Stimulated activated memory B cell treated with anti-CD40 and anti-IgM and Interleukin-4, amounts not matched to agents 10 μg/mL and 1 μg/mL and 100 μg/mL, for 72 hours (primary cell): ENCODE measurements around the gene HAS3.

Experiments used
- ATAC-seq: fragments of 150-1000 bp; cut with Tn5 transposase; 2 replicates; pipeline ENCODE4 v1.10.0; 2021
- H3K27ac Mint-ChIP-seq: one replicate; pipeline ENCODE4 v1.8.0; 2022; ENCODE audit warnings: mild to moderate bottlenecking, mixed read lengths
- H3K27me3 Mint-ChIP-seq: one replicate; pipeline ENCODE4 v1.8.0; 2022; ENCODE audit warnings: mixed read lengths
- H3K36me3 Mint-ChIP-seq: one replicate; pipeline ENCODE4 v1.8.0; 2022; ENCODE audit warnings: mixed read lengths
- H3K4me1 Mint-ChIP-seq: one replicate; pipeline ENCODE4 v1.8.0; 2022; ENCODE audit warnings: mixed read lengths
- H3K4me3 Mint-ChIP-seq: one replicate; pipeline ENCODE4 v1.8.0; 2022; ENCODE audit warnings: mild to moderate bottlenecking, moderate library complexity, mixed read lengths
- H3K9me3 Mint-ChIP-seq: one replicate; pipeline ENCODE4 v1.8.0; 2022; ENCODE audit warnings: mixed read lengths

Gene HAS3

GRCh38 chr16:69109486-69110270 is 4.2 kb downstream of the HAS3 start:
- H3K36me3 Mint-ChIP-seq = peaks cover 25% of the 10 kb centered on the region
- H3K9me3 Mint-ChIP-seq = no peaks in the 10 kb centered on the region
- peaks cover 51% of the 10 kb centered on the region for H3K27me3 Mint-ChIP-seq
- peaks cover 33% of the 10 kb centered on the region for H3K4me1 Mint-ChIP-seq
- H3K4me3 Mint-ChIP-seq = no peak overlapping the region
- no peak overlapping the region for H3K27ac Mint-ChIP-seq
- no peak for ATAC-seq

- ATAC-seq = no peak
- Mint-ChIP-seq H3K36me3 (peaks cover 30% of the 10 kb centered on the region), H3K9me3 (no peaks in the 10 kb centered on the region), H3K4me1 (peaks cover 31% of the 10 kb centered on the region), H3K27ac (no peak overlapping the region), H3K4me3 (no peak overlapping the region), H3K27me3 (peaks cover 44% of the 10 kb centered on the region)
Observed at GRCh38 chr16:69110406-69110805, 5.0 kb downstream of the HAS3 start.

GRCh38 chr16:69111216-69111875 is 5.9 kb downstream of the HAS3 start:
- Mint-ChIP-seq H3K27me3 (peaks cover 36% of the 10 kb centered on the region), H3K27ac (no peak overlapping the region), H3K4me3 (no peak overlapping the region), H3K9me3 (no peaks in the 10 kb centered on the region), H3K36me3 (peaks cover 40% of the 10 kb centered on the region), H3K4me1 (peaks cover 26% of the 10 kb centered on the region)
- ATAC-seq = no peak

GRCh38 chr16:69111876-69112230 is 6.4 kb downstream of the HAS3 start:
- Mint-ChIP-seq H3K4me3 (no peak overlapping the region), H3K27ac (no peak overlapping the region), H3K36me3 (peaks cover 44% of the 10 kb centered on the region)

GRCh38 chr16:69112285-69113129 is 7.1 kb downstream of the HAS3 start:
- Mint-ChIP-seq H3K4me3 (no peak overlapping the region), H3K27ac (no peak overlapping the region), H3K36me3 (peaks cover 45% of the 10 kb centered on the region), H3K9me3 (no peaks in the 10 kb centered on the region), H3K4me1 (peaks cover 15% of the 10 kb centered on the region), H3K27me3 (peaks cover 25% of the 10 kb centered on the region)
- ATAC-seq = peak; percentile 71

More at GRCh38 chr16:69111876-69112230, 6.4 kb downstream of the HAS3 start:
- Mint-ChIP-seq H3K4me1 (peaks cover 22% of the 10 kb centered on the region), H3K27me3 (peaks cover 31% of the 10 kb centered on the region), H3K9me3 (no peaks in the 10 kb centered on the region)
- no peak for ATAC-seq

GRCh38 chr16:69113216-69113615 is 7.8 kb downstream of the HAS3 start:
- Mint-ChIP-seq H3K27ac (no peak overlapping the region), H3K4me1 (peaks cover 8% of the 10 kb centered on the region), H3K4me3 (no peak overlapping the region), H3K36me3 (peaks cover 52% of the 10 kb centered on the region), H3K9me3 (no peaks in the 10 kb centered on the region), H3K27me3 (peaks cover 18% of the 10 kb centered on the region)
- ATAC-seq = no peak

- H3K27me3 Mint-ChIP-seq = peaks cover 5% of the 10 kb centered on the region
- H3K27ac Mint-ChIP-seq = no peak overlapping the region
- no peak for ATAC-seq
- H3K4me3 Mint-ChIP-seq = no peak overlapping the region
- peaks cover 59% of the 10 kb centered on the region for H3K36me3 Mint-ChIP-seq
- no peaks in the 10 kb centered on the region for H3K9me3 Mint-ChIP-seq
- peaks cover 7% of the 10 kb centered on the region for H3K4me1 Mint-ChIP-seq
Observed at GRCh38 chr16:69114346-69114975, 9.0 kb downstream of the HAS3 start.

GRCh38 chr16:69114976-69115355 is 9.5 kb downstream of the HAS3 start:
- H3K36me3 Mint-ChIP-seq = peaks cover 55% of the 10 kb centered on the region
- H3K4me1 Mint-ChIP-seq = peaks cover 7% of the 10 kb centered on the region

GRCh38 chr16:69115361-69115760 is 9.9 kb downstream of the HAS3 start:
- Mint-ChIP-seq H3K36me3 (peaks cover 57% of the 10 kb centered on the region), H3K9me3 (no peaks in the 10 kb centered on the region), H3K27me3 (no peaks in the 10 kb centered on the region), H3K27ac (no peak overlapping the region), H3K4me3 (no peak overlapping the region), H3K4me1 (peaks cover 7% of the 10 kb centered on the region)
- ATAC-seq = no peak

More at GRCh38 chr16:69114976-69115355, 9.5 kb downstream of the HAS3 start:
- ATAC-seq = no peak
- H3K27me3 Mint-ChIP-seq = peaks cover under 1% of the 10 kb centered on the region
- H3K9me3 Mint-ChIP-seq = no peaks in the 10 kb centered on the region
- H3K4me3 Mint-ChIP-seq = no peak overlapping the region
- no peak overlapping the region for H3K27ac Mint-ChIP-seq

GRCh38 chr16:69115837-69116236 is 10.4 kb downstream of the HAS3 start:
- Mint-ChIP-seq H3K36me3 (peaks cover 57% of the 10 kb centered on the region), H3K27ac (no peak overlapping the region), H3K4me1 (peaks cover 7% of the 10 kb centered on the region), H3K9me3 (no peaks in the 10 kb centered on the region), H3K27me3 (no peaks in the 10 kb centered on the region), H3K4me3 (no peak overlapping the region)
- ATAC-seq = no peak

- Mint-ChIP-seq H3K4me3 (no peak overlapping the region), H3K27me3 (no peaks in the 10 kb centered on the region), H3K9me3 (no peaks in the 10 kb centered on the region), H3K36me3 (peaks cover 61% of the 10 kb centered on the region), H3K27ac (no peak overlapping the region), H3K4me1 (peaks cover 7% of the 10 kb centered on the region)
- no peak for ATAC-seq
Observed at GRCh38 chr16:69116256-69116875, 10.9 kb downstream of the HAS3 start.

GRCh38 chr16:69116906-69117305 is 11.5 kb downstream of the HAS3 start:
- no peaks in the 10 kb centered on the region for H3K27me3 Mint-ChIP-seq
- H3K27ac Mint-ChIP-seq = no peak overlapping the region
- H3K4me3 Mint-ChIP-seq = no peak overlapping the region
- ATAC-seq = no peak
- H3K9me3 Mint-ChIP-seq = no peaks in the 10 kb centered on the region
- H3K36me3 Mint-ChIP-seq = peaks cover 60% of the 10 kb centered on the region
- H3K4me1 Mint-ChIP-seq = peaks cover 7% of the 10 kb centered on the region

GRCh38 chr16:69118468-69118867 is 13.0 kb downstream of the HAS3 start:
- Mint-ChIP-seq H3K4me3 (no peak overlapping the region), H3K9me3 (no peaks in the 10 kb centered on the region), H3K4me1 (no peaks in the 10 kb centered on the region), H3K27ac (no peak overlapping the region), H3K27me3 (no peaks in the 10 kb centered on the region), H3K36me3 (peaks cover 57% of the 10 kb centered on the region)
- no peak for ATAC-seq

- Mint-ChIP-seq H3K27me3 (no peaks in the 10 kb centered on the region), H3K4me1 (no peaks in the 10 kb centered on the region), H3K4me3 (no peak overlapping the region), H3K9me3 (no peaks in the 10 kb centered on the region), H3K27ac (no peak overlapping the region), H3K36me3 (peaks cover 57% of the 10 kb centered on the region)
- no peak for ATAC-seq
Observed at GRCh38 chr16:69118994-69119393, 13.5 kb downstream of the HAS3 start.

- H3K4me3 Mint-ChIP-seq = no peak overlapping the region
- no peaks in the 10 kb centered on the region for H3K4me1 Mint-ChIP-seq
- ATAC-seq = no peak
- H3K27me3 Mint-ChIP-seq = no peaks in the 10 kb centered on the region
- H3K9me3 Mint-ChIP-seq = no peaks in the 10 kb centered on the region
- peaks cover 56% of the 10 kb centered on the region for H3K36me3 Mint-ChIP-seq
- no peak overlapping the region for H3K27ac Mint-ChIP-seq
Observed at GRCh38 chr16:69119536-69119935, 14.1 kb downstream of the HAS3 start.
